PFSK-1 (cell line): ENCODE data around the gene NPSR1.

Experiments
- POLR2AphosphoS5 ChIP-seq: IDR thresholded peaks from 2 replicates; pipeline ENCODE4 v1.6.1; 2012; ENCODE audit warnings: low read depth, mild to moderate bottlenecking, control low read depth, low read length, moderate library complexity
- SIN3A ChIP-seq: IDR thresholded peaks from 2 replicates; pipeline ENCODE4 v1.6.1; 2012; ENCODE audit warnings: mild to moderate bottlenecking, low read length, moderate library complexity, borderline replicate concordance; ENCODE audit not compliant: insufficient read depth
- TAF1 ChIP-seq: IDR thresholded peaks from 2 replicates; pipeline ENCODE4 v1.6.1; 2012; ENCODE audit warnings: low read length, control low read depth, borderline replicate concordance; ENCODE audit not compliant: insufficient read depth
- TF ChIP-seq, protein P1 (sequence below), 2 experiments: IDR thresholded peaks; 2 replicates each; pipeline versions ENCODE4 v1.6.1 to v1.8.0; 2011 to 2012; ENCODE audit warnings: low read depth in 2 of 2, low read length in 2 of 2, control low read depth in 1 of 2, inconsistent platforms in 1 of 2, mild to moderate bottlenecking in 1 of 2, moderate library complexity in 1 of 2; ENCODE audit not compliant: insufficient read depth in 1 of 2

DNA sequence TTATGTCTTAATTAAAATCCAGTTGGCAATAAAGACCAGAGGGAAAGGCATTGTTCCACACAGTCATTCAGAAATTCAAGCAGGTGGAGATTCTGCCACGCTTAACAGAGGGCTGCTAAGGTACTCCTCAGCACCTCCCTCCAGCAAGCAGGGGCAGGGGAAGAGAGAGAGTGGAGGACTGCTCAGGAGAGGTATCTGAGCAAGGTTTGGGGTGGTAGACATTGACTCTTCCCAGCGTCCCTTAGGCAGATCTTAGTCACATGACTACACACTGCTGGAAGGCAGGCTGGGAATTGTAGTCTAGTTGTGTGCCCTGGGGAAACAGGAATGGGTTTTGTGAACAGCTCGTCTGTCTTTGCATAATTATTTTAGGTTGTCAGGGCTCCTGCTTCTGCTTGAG is 181.6 kb downstream of the NPSR1 start:
- TF ChIP-seq TAF1 (no peak), POLR2AphosphoS5 (no peak), SIN3A (no peak)
- TF ChIP-seq, protein P1, sequence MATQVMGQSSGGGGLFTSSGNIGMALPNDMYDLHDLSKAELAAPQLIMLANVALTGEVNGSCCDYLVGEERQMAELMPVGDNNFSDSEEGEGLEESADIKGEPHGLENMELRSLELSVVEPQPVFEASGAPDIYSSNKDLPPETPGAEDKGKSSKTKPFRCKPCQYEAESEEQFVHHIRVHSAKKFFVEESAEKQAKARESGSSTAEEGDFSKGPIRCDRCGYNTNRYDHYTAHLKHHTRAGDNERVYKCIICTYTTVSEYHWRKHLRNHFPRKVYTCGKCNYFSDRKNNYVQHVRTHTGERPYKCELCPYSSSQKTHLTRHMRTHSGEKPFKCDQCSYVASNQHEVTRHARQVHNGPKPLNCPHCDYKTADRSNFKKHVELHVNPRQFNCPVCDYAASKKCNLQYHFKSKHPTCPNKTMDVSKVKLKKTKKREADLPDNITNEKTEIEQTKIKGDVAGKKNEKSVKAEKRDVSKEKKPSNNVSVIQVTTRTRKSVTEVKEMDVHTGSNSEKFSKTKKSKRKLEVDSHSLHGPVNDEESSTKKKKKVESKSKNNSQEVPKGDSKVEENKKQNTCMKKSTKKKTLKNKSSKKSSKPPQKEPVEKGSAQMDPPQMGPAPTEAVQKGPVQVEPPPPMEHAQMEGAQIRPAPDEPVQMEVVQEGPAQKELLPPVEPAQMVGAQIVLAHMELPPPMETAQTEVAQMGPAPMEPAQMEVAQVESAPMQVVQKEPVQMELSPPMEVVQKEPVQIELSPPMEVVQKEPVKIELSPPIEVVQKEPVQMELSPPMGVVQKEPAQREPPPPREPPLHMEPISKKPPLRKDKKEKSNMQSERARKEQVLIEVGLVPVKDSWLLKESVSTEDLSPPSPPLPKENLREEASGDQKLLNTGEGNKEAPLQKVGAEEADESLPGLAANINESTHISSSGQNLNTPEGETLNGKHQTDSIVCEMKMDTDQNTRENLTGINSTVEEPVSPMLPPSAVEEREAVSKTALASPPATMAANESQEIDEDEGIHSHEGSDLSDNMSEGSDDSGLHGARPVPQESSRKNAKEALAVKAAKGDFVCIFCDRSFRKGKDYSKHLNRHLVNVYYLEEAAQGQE (IDR thresholded peaks at IDR 0.05; ENCODE audit: insufficient read depth in 1 of 2, low read depth in 2 of 2, low read length in 2 of 2): no peak
